ENCODE data around the gene PRRG4. TPM values are rescaled to one million over a fixed set of nuclear protein-coding genes. Genes with fewer than 3 reads are reported as not detected.

Gene PRRG4
- total RNA-seq, 1 experiment from 2014 or later = 1.2 TPM

DNA sequence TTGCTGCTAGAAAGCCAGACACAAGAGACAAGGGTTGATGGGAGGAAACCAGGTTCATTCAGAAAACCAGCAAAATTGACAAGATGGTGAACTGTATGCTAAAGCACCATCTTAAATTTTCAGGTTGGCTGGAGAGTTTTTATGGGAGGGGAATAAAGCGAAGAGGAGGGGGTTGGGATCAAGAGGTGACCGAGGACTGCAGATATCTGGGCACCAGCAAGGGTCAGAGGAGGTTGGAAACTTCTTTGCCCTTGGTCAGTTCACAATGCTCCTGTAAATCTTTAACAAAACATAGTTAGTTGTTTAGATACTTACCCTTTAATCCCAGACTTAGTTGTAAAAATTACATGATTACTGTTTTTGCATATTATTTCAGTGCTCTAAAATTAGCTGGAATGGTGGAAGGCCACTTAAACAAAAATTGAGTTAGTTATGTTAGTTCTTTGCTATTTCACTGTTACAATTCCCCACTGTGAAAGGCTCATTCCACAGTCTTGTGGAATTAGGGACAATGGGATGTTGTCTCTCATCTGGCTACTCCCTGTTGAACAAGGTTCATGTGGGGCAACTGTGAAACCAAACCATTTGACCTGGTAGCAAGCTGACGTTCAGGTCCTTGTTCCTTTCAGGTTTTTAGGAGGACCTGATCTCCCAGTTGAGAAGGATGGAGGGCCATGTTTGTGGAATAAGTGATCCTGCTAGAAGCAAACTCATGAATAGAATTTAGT is 32.3 kb downstream of the PRRG4 start:
- WGBS (ENCODE audit: extremely low coverage, insufficient read length, low lambda C conversion rate) = no CpG with 5 or more reads among the region's 3 CpGs

More for the DNA sequence above, 32.3 kb downstream of the PRRG4 start:
- H4K5ac ChIP-seq (ENCODE audit: insufficient read length, low read depth, low read length) = no peak overlapping the region
- no peaks in the 10 kb centered on the region for H3K9me3 ChIP-seq (ENCODE audit: control insufficient read depth, low read depth, low read length)
- DNase-seq = no peak
- H3K9me3 Mint-ChIP-seq = no peaks in the 10 kb centered on the region
- H3K4me1 ChIP-seq (ENCODE audit: insufficient read depth, low read length) = no peaks in the 10 kb centered on the region
- H3K27me3 Mint-ChIP-seq (ENCODE audit: low read depth) = no peaks in the 10 kb centered on the region
- no peak overlapping the region for H2BK5ac ChIP-seq (ENCODE audit: insufficient read length, low read length)
- H3K4me2 ChIP-seq (ENCODE audit: insufficient read depth, insufficient read length, low read length) = no peak overlapping the region
- TF ChIP-seq, protein P1, sequence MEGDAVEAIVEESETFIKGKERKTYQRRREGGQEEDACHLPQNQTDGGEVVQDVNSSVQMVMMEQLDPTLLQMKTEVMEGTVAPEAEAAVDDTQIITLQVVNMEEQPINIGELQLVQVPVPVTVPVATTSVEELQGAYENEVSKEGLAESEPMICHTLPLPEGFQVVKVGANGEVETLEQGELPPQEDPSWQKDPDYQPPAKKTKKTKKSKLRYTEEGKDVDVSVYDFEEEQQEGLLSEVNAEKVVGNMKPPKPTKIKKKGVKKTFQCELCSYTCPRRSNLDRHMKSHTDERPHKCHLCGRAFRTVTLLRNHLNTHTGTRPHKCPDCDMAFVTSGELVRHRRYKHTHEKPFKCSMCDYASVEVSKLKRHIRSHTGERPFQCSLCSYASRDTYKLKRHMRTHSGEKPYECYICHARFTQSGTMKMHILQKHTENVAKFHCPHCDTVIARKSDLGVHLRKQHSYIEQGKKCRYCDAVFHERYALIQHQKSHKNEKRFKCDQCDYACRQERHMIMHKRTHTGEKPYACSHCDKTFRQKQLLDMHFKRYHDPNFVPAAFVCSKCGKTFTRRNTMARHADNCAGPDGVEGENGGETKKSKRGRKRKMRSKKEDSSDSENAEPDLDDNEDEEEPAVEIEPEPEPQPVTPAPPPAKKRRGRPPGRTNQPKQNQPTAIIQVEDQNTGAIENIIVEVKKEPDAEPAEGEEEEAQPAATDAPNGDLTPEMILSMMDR (conservative IDR thresholded peaks at IDR 0.05) = no peak
- no peak overlapping the region for H3K18ac ChIP-seq (ENCODE audit: insufficient read length, low read depth, low read length)
- H3K4me3 Mint-ChIP-seq = no peak overlapping the region
- H3K36me3 Mint-ChIP-seq (ENCODE audit: insufficient read depth in 1 of 3, low read depth in 3 of 3) = peaks cover 0 to 1% (median 0%) of the 10 kb centered on the region in 3 experiments; a peak in 1 of 7 replicates
- no peak overlapping the region for H2BK12ac ChIP-seq (ENCODE audit: insufficient read length, low read depth, low read length)
- H3K79me2 ChIP-seq (ENCODE audit: insufficient read depth, low read length) = no peaks in the 10 kb centered on the region
- H2BK15ac ChIP-seq (ENCODE audit: low read depth, low read length) = no peak overlapping the region
- no peak overlapping the region for H2AK5ac ChIP-seq (ENCODE audit: insufficient read length, low read length)
- no peak overlapping the region for H3T11ph ChIP-seq (ENCODE audit: low read length)
- H2AFZ ChIP-seq (ENCODE audit: low read length) = no peak overlapping the region
- no peak overlapping the region for H3K14ac ChIP-seq (ENCODE audit: insufficient read depth, low read length)
- H3K27me3 ChIP-seq (ENCODE audit: insufficient read depth, low read length) = no peaks in the 10 kb centered on the region
- H2BK120ac ChIP-seq (ENCODE audit: low read depth, low read length, poor library complexity, severe bottlenecking) = no peak overlapping the region
- no peak overlapping the region for H4K91ac ChIP-seq (ENCODE audit: insufficient read length, low read depth, low read length)
- H4K8ac ChIP-seq (replicated peaks; ENCODE audit: insufficient read length, low read depth, low read length) = no peak overlapping the region
- no peak overlapping the region for H3K27ac ChIP-seq (ENCODE audit: insufficient read length, low read depth, low read length)
- H3K23ac ChIP-seq (ENCODE audit: insufficient read length, low read depth, low read length) = no peak overlapping the region
- no peaks in the 10 kb centered on the region for H4K20me1 ChIP-seq (ENCODE audit: control insufficient read depth, insufficient read depth, insufficient read length)
- H3K56ac ChIP-seq (ENCODE audit: insufficient read length, low read depth, low read length) = no peak overlapping the region
- no peaks in the 10 kb centered on the region for H3K79me1 ChIP-seq (ENCODE audit: insufficient read depth, low read depth, low read length, poor library complexity, severe bottlenecking)
- no peak overlapping the region for H2BK20ac ChIP-seq (ENCODE audit: low read depth, low read length, poor library complexity, severe bottlenecking)
- H3K23me2 ChIP-seq (ENCODE audit: insufficient read length, low read depth, low read length, poor library complexity, severe bottlenecking) = no peaks in the 10 kb centered on the region
- no peak overlapping the region for H3K9ac ChIP-seq (ENCODE audit: extremely low read depth, insufficient read length, low read length)
- no peak overlapping the region for H3K4ac ChIP-seq (ENCODE audit: low read depth, low read length)
- no peaks in the 10 kb centered on the region for H3K4me1 Mint-ChIP-seq
- no peak overlapping the region for H3K27ac Mint-ChIP-seq

All from H9 (cell line).